AG04449 (cell line): ENCODE data around the gene CLDN6.

Source experiments
- CTCF ChIA-PET: fragments of 350-600 bp; formaldehyde crosslinking; extraction: SDS; loops from one replicate; lab custom pipeline; 2021; ENCODE audit warnings: antibody characterized with exemption; lab: Yijun Ruan, JAX
- POLR2A ChIA-PET: fragments of 400-600, 350-600 bp; formaldehyde crosslinking; extraction: SDS; loops from one replicate; lab custom pipeline; 2020; ENCODE audit warnings: antibody characterized with exemption, inconsistent platforms; lab: Yijun Ruan, JAX
- DNase-seq: peaks from one replicate; pipeline ENCODE4 v3.0.0-alpha.2; 2010; ENCODE audit warnings: low read depth, low spot score
- H3K4me3 ChIP-seq: 2 replicates; pipeline ENCODE4 v1.5.1; 2011; ENCODE audit warnings: low read depth, mild to moderate bottlenecking, control low read depth, low read length
- TF ChIP-seq, protein P1 (sequence below): IDR thresholded peaks from one replicate; pipeline ENCODE4 v1.5.1; 2011; ENCODE audit warnings: mild to moderate bottlenecking, moderate library complexity, low read length, control low read depth, inconsistent platforms; ENCODE audit not compliant: insufficient read depth; ENCODE audit errors: missing control alignments

Gene CLDN6

GRCh38 chr16:3015865-3016521 is 2.0 kb downstream of the CLDN6 start:
- ChIA-PET CTCF (no interaction called here), POLR2A (no interaction called here)
- TF ChIP-seq, protein P1, sequence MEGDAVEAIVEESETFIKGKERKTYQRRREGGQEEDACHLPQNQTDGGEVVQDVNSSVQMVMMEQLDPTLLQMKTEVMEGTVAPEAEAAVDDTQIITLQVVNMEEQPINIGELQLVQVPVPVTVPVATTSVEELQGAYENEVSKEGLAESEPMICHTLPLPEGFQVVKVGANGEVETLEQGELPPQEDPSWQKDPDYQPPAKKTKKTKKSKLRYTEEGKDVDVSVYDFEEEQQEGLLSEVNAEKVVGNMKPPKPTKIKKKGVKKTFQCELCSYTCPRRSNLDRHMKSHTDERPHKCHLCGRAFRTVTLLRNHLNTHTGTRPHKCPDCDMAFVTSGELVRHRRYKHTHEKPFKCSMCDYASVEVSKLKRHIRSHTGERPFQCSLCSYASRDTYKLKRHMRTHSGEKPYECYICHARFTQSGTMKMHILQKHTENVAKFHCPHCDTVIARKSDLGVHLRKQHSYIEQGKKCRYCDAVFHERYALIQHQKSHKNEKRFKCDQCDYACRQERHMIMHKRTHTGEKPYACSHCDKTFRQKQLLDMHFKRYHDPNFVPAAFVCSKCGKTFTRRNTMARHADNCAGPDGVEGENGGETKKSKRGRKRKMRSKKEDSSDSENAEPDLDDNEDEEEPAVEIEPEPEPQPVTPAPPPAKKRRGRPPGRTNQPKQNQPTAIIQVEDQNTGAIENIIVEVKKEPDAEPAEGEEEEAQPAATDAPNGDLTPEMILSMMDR, result no peak
- no peak overlapping the region for H3K4me3 ChIP-seq
- no peak for DNase-seq

- TF ChIP-seq, protein P1, result no peak
- H3K4me3 ChIP-seq, result no peak overlapping the region
- DNase-seq, result no peak
- ChIA-PET POLR2A (no interaction called here), CTCF (interaction anchor here (1.3 kb wide), 1 partner anchor 32 kb away, joined by 5 read pairs; no protein-coding TSS in a partner anchor)
These were observed 3.0 kb downstream of the CLDN6 start for GRCh38 chr16:3014971-3015370.

- no peak overlapping the region for H3K4me3 ChIP-seq
- ChIA-PET CTCF (interaction anchor here (1.3 kb wide), 1 partner anchor 31 kb away, joined by 5 read pairs; no protein-coding TSS in a partner anchor), POLR2A (no interaction called here)
- TF ChIP-seq, protein P1, result no peak
- no peak for DNase-seq
These were observed 3.8 kb downstream of the CLDN6 start for GRCh38 chr16:3013998-3014690.

DNA sequence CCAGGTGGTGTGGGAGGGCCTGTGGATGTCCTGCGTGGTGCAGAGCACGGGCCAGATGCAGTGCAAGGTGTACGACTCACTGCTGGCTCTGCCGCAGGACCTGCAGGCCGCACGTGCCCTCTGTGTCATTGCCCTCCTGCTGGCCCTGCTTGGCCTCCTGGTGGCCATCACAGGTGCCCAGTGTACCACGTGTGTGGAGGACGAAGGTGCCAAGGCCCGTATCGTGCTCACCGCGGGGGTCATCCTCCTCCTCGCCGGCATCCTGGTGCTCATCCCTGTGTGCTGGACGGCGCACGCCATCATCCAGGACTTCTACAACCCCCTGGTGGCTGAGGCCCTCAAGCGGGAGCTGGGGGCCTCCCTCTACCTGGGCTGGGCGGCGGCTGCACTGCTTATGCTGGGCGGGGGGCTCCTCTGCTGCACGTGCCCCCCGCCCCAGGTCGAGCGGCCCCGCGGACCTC is 4.5 kb downstream of the CLDN6 start:
- CTCF ChIA-PET, result no interaction called here

GRCh38 chr16:3012828-3013420 is 5.1 kb downstream of the CLDN6 start, which contains the start of gene CLDN9:
Gene CLDN9, plus strand, starts transcription at chr16:3012923. Its CDS starts 440 bp downstream, at chr16:3013363.
- no peak for DNase-seq
- POLR2A ChIA-PET, result interaction anchor here (0.8 to 1.5 kb wide), 2 partner anchors 8 to 17 kb away, joined by 3 to 10 read pairs; partner anchors contain the start of gene TNFRSF12A
- CTCF ChIA-PET, result interaction anchor here (1.1 to 1.4 kb wide), 2 partner anchors 8 to 15 kb away, joined by 5 to 6 read pairs; partner anchors contain the start of gene TNFRSF12A
- no peak within 1 kb of the TSS for H3K4me3 ChIP-seq
- TF ChIP-seq, protein P1, result no peak

More for the DNA sequence above, 4.5 kb downstream of the CLDN6 start:
- POLR2A ChIA-PET, result no interaction called here
- no peak overlapping the region for H3K4me3 ChIP-seq
- DNase-seq, result no peak
- TF ChIP-seq, protein P1, result no peak
